GM21786 (cell line): ENCODE measurements around the gene PRKAG2.

Experiments used
- ATAC-seq: cut with Tn5 transposase; IDR thresholded peaks from one replicate; pipeline ENCODE4 v1.9.1; 2021; ENCODE audit not compliant: unreplicated experiment

The PRKAG2 gene

GRCh38 chr7:151630851-151631569 lies 245.9 kb downstream of the PRKAG2 start:
- ATAC-seq = no peak

DNA sequence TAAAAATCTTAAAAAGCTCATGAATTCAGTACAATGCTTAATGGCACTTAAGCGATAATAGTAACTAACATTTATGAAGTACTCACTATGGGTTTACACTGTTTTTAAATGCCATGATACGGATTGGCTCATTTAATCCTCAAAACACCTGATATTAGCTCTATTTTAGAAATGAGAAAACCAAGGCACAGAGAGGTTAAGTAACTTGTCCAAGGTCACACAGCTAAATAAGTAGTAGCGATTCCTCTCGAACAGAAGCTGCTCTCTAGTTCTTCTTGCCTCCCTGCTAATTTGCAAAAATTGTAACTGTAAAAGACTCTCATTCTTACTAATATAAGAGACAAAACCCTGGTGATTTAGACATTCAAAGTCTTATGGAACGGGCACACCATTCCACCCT lies 246.6 kb downstream of the PRKAG2 start:
- no peak for ATAC-seq

DNA sequence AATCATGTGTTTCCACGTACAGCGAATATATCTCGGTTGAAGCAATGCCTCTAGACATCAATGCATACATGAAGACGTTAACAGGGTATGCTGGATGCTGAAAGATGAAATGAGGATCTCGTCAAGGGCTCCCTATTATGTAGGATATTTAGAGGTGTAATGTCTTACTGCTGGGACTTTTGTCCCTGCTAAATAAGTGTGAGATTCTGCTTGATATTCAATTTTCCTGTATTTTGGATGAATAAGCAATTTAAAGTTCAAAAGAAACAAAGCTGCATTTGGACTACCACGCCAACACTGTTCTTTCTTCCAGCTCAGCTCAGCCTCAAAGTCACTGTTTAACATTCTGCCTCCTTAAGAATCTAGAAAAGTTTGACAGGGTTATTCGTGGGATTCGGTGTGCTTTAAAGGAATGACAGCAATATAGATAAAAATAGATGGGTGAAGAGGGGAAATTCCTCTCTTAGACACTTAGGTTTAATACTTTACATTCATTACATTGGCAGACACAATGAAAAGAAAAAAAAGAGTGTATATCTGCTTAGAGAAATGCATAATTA lies 247.1 kb downstream of the PRKAG2 start:
- no peak for ATAC-seq

DNA sequence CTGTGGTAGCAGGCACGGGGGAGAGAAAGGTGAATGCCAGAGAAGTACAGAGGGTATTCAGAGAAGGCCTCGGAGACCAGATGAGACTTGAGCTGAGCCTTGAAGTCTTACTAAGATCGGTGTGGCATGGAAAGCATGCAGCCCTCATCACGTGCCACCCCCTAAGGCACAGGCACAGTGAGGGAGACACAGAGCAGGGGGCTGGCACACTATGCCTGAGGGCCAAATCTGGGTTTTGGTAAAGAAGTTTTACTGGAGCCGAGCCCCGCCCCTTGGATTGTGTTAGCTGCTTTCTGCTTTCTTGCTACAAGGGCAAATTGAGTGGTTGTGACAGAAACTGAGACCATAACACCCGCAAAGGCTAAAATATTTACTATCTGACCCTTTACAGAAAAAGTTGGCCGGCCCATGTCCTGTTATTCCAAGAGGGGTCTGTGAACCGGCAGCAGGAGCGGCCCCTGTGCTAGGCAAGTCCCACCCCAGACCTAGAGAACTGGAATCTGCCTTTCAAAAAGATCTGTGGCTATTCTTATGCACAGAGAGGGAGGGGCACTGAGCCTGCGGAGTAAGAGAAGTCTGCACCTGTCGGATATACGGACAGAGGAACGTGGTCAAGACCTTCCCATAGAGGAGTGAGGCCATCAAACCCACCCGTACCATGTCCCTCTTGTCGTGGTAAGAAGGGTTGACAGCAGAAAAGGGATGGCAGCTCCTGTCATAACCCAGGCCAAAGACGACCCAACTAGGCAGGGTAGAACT lies 247.9 kb downstream of the PRKAG2 start:
- ATAC-seq = no peak

GRCh38 chr7:151626422-151627115 lies 250.3 kb downstream of the PRKAG2 start:
- ATAC-seq = no peak

DNA sequence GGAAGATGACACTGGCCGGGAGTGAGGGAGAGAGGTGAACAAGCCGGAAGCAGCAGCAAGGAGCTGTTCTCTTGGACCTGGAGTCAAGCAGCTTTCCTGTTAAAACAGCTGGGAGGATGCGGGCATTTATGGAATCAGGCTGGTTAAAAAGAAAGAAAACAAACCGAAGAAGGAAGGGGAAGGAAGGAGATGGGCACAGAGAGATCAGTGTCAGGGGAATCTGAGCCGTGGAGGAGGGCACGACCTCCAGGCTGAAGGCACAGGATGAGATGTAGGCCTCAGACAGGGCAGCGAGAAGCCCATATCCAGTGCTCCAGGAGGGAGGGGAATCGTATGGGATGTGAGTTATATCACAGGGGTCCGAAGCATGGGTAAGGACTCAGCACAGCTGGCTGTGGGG lies 251.3 kb downstream of the PRKAG2 start:
- ATAC-seq = no peak

- ATAC-seq = no peak
Measured at GRCh38 chr7:151624246-151624928, 252.5 kb downstream of the PRKAG2 start.

GRCh38 chr7:151623766-151624165 lies 253.1 kb downstream of the PRKAG2 start:
- no peak for ATAC-seq

- no peak for ATAC-seq
Measured at GRCh38 chr7:151621961-151622360, 255.0 kb downstream of the PRKAG2 start.

DNA sequence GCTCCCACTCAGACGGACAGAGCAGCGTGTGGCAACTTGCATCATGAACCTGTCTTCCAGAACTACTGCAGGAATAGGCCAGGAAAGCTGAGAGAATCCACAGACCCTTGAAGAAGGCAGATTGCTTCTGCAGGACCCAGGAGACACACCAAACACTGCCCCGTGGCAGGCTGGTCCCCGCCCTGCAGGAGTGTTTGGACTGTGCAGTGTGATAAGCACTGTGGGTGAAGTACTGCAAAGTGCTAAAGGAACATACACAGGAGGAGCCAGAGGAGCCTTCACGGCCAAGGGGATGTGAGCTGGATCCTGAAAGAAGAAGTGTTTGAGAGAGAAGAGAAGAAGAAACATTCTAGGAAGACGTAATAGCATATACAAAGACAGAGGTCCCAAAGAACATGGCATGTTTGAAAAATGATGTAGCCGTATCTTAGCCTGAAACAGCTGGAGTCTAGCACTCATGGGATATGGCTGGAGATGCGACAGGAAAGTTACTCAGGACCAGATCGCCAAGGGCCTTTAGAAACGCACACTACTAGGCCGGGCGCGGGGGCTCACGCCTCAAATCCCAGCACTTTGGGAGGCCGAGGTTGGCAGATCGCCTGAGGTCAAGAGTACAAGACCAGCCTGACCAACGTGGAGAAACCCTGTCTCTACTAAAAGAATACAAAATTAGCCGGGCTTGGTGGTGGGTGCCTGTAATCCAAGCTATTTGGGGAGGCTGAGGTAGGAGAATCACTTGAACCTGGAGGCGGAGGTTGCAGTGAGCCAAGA lies 260.3 kb downstream of the PRKAG2 start:
- no peak for ATAC-seq

DNA sequence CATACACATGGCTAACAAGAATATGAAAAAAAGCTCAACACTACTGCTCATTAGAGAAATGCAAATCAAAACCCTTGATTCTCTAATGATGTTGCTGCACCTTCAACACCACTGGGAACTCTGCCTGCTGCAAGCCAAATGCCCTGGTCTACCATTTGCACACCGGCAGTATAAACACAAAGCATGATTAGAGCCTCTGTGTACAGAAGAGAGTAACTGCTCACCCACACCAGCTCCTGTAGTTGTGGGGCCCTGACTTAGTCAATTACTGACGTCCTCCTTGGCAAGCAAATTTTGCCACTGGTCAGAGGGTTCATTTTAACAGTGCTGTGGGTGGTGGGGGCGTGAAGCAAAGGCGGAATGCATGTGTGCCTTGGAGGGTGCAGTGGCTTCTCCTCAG lies 261.1 kb downstream of the PRKAG2 start:
- no peak for ATAC-seq

GRCh38 chr7:151615058-151615457 lies 261.9 kb downstream of the PRKAG2 start:
- no peak for ATAC-seq

DNA sequence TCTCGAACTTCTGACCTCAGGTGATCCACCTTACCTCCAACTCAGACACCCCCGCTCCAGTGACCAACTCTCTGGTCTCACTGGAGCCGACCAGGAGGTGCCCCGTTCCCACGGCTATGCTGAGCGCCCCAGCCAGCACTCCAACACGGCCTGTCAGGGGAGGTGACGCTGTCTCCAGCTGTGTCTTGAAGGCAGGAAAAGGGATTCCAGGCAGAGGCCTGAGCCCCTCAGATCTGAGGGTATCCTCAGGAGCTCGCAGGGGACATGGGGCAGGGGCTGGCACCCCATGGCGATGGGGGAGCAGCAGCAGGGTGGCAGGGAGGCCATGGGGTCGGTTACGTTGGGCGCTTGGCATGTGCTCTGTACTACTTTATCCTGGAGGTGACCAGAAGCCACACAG lies 262.9 kb downstream of the PRKAG2 start:
- ATAC-seq = no peak

DNA sequence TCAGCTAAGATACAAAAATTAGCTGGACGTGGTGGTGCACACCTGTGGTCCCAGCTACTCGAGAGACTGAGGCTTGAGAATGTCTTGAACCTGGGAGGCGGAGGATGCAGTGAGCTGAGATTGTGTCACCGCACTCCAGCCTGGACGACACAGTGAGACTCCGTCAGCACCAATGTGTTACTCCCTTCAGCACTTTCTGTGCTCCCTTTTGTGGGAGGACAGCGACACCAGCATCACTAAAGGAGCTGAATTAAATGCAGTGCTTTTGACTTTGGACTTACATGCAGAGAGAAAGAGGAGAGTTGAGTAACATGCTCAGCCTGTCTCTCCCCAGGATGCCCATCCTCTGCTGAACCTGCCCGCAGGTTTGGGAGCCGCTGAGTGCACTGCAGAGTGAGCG lies 265.0 kb downstream of the PRKAG2 start:
- no peak for ATAC-seq

- ATAC-seq = no peak
Measured at GRCh38 chr7:151611041-151611440, 265.9 kb downstream of the PRKAG2 start.

DNA sequence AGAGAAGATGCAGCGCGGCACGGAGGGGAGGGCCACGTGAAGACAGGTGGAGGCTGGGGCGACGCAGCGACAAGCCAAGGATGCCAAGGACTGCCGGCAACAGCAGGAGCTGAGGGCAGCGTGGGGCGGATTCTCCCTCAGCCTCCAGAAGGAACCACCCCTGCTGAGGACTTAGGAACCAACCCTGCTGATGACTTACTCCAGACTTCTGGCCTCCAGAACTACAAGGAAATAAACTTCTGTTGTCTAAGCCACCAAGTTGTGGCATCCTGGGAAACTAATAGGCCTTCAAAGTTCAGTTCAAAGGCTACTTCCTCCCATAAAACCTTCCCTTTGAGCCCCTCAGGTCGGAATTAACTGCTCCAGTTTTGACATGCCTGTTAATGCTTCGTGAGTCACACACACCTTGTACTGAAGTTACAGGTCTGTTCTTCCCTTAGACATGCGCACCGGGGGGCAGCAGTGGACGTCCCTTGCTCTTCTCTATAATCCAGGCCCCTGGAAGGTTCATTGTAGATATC lies 268.8 kb downstream of the PRKAG2 start:
- no peak for ATAC-seq

DNA sequence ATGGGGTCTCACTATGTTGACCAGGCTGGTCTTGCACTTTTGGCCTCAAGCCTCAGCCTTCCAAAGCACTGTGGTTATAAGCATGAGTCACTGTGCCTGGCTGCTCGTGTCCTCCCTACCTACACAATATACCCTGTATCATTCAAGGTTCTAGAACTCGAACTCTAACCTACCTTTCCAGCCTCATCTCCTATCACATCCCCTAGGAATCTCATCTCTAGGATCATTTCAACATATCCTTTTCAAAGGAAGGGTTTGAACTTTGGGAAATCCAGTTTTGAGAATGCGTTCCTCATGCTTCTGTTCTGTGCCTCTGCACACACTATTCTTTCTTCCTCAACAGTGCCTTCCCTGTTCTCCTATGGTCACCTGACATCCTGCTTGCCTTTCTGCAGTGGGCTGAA lies 269.4 kb downstream of the PRKAG2 start:
- ATAC-seq = no peak

- no peak for ATAC-seq
Measured at GRCh38 chr7:151603951-151604350, 273.0 kb downstream of the PRKAG2 start.

DNA sequence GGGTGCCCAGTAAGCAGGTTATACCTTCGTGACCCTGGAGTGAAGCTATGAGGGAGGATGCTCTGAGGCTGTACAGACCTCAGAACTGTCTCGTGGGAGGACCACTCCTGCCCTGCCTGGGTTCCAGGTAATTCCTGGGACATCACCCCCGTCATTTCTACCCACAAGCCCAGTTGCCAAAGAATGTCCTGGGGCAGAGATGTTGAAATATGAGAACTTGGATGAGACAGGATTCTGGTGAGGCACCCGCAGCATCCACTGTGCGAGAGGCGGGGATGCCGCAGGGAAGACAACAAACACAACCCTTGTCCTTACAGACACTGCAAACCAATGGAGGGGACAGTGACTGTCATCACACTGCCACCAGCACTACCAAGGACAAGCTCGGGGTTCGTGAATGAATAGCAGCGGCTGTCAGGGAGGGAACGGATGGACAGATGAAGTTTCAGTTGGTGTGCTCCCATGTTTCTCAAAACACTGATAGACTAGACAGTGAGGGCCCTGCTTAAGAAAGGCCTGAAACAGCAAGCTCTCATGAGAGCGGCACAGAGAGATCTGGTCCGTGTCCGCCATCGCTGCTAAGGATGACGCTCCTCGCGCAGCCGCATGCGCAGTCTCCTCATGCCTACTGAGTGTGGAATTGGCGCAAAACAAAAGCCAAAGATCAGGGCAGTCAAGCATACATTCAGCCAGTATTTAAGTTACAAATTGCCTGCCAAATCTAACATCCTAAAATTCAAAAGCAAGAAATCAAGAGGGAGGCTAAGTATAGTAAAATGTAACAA lies 275.2 kb downstream of the PRKAG2 start:
- no peak for ATAC-seq
